Fibroblast of gingiva (primary cell): Measurements from ENCODE around the gene UGT1A9.
"Not testable (repeated sequence)": the region's sequence is repeated elsewhere in the genome, so short reads cannot be mapped to it uniquely, and the experiment has no call there.

Experiments
- DNase-seq: peaks from one replicate; pipeline ENCODE4 v3.0.0-alpha.2; 2011; ENCODE audit warnings: low read depth

UGT1A9 gene

DNA sequence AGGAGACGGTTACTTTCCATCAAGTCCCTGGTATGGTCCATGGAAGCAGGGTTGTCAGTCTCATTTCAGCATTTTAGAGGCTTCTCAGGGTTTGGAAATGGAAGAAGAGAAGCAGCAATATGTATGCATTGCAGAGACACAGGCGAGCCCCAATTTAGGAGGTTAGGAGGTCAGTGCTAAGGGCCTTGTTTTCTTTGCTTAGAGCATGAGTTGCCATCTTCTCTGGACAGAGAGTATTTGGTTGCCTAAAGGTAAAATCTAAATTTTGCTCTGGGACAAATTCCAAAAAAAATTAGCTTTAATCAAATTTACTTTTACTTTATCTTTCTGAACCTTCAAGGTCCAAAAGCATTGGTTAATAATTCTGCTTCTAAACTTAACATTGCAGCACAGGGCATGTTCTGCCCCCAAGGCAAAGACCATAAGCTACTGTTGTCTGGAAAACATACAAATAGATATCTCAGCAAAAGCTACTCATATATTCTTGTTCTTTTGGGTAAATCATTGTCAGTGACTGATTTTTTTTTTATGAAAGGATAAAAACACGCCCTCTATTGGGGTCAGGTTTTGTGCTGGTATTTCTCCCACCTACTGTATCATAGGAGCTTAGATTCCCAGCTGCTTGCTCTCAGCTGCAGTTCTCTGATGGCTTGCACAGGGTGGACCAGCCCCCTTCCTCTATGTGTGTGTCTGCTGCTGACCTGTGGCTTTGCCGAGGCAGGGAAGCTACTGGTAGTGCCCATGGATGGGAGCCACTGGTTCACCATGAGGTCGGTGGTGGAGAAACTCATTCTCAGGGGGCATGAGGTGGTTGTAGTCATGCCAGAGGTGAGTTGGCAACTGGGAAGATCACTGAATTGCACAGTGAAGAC, at the start of gene UGT1A9:
Gene UGT1A9 (plus strand): TSS at position 609 of the 872 bp plus-strand sequence. CDS start 37 bp downstream, at position 646.
- DNase-seq: no peak

DNA sequence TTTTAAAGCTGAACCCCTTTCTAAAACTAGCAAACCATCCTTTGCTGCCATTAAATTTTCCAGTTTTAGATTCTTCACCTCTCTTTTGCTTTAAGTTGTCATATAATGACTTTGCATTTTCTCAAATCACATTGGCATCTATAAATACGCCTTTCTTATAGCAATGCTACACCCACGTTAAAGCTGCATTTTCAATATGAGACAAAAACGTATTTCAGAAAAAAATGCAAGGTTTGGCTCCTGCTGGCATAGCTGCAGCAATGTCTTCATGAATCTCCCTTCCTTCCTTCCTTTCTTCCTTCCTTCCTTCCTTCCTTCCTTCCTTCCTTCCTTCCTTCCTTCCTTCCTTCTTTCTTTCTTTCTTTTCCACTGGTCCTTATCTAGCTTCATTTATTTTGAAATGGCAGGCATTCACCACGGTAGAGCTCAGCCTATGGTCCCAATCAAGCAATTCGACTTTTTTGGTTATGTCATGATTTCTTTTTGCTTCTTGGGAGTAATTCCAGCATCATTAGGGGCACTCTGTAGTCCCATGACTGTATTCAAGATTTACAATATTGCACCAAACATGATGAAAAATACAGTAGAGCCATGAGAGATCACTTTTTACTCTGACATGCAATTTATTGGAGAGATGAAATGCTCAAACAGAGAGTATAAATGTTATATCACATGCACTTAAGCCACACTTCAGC, 44.2 kb upstream of the UGT1A9 start:
- no peak for DNase-seq

DNA sequence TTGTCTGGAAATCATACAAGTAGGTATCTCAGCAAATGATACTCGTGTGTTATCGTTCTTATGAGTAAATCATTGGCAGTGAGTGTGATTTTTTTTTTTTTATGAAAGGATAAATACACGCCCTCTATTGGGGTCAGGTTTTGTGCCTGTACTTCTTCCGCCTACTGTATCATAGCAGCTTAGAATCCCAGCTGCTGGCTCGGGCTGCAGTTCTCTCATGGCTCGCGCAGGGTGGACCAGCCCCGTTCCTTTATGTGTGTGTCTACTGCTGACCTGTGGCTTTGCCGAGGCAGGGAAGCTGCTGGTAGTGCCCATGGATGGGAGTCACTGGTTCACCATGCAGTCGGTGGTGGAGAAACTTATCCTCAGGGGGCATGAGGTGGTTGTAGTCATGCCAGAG, 35.4 kb upstream of the UGT1A9 start, which contains the start of gene UGT1A10:
Gene UGT1A10 (plus strand): TSS at position 143 of the 400 bp plus-strand sequence. CDS start 75 bp downstream, at position 218.
- DNase-seq: not testable (repeated sequence)

DNA sequence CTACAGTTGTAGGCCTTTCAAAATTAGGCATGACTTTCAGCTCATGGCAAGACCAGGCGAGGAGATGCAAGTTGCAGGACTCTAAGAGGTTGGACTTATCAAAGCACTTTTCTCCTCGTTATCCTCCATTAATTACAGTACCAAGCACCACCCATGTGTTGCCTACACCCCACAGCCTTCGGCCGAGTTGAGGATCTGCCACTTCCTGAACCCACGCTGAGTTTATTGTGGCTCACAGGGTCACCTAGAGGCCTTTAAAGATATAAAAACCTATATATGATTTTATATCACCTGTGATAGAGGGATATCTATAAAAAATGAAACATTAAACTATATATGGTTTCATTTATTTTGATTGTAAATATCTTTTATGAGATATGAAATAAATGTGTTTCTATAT, 32.9 kb upstream of the UGT1A9 start:
- DNase-seq: no peak

DNA sequence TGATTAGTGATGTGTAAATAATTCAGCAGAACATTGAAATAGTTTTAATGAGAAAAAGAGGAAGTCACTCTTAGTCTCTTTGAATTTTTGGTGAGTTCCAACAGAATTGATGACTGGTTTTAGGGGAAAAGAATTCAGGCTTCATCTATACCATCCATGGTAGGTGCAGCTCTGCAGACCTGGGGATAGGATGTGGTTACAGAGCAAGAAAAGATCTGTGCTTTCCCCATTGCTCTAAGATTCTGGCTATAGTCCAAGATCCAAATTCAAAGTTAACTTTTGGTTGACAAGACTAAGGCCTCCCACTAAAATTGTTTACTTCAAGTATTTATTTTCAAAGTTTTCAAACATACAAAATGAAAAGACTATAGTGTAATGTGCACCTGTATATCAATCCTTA, 31.8 kb upstream of the UGT1A9 start:
- DNase-seq: no peak

DNA sequence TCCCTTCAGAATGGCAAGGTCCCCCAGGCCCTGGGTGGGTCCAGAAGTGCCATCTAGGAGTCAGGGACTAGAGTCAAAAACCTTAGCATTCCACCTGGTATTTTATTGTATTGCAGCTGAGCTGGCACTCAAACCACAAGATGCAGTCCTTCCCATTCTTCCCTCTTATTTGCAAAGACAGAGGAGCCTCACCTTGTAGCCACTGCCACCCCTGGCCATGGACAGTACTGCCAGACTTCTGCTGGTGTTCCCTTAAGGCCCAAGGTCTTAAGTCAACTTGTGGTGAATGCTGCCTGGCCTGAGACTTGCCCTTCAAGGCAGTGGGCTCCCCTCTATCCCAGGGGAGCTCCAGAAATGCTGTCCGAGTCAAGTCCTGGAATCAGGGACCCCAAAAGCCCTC, 28.6 kb upstream of the UGT1A9 start:
- no peak for DNase-seq

DNA sequence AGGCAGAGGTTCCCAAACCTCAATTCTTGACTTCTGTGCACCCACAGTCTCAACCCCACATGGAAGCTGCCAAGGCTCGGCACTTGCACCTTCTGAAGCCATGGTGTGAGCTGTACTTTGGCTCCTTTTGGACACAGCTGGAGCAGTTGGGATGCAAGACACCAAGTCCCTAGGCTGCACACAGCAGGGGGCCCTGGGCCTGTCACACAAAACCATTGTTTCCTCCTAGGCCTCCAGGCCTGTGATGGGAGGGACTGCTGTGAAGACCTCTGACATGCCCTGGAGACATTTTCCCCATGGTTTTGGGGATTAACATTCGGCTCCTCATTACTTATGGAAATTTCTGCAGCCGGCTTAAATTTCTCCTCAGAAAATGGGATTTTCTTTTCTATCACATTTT, 25.7 kb upstream of the UGT1A9 start:
- DNase-seq: not testable (repeated sequence)

DNA sequence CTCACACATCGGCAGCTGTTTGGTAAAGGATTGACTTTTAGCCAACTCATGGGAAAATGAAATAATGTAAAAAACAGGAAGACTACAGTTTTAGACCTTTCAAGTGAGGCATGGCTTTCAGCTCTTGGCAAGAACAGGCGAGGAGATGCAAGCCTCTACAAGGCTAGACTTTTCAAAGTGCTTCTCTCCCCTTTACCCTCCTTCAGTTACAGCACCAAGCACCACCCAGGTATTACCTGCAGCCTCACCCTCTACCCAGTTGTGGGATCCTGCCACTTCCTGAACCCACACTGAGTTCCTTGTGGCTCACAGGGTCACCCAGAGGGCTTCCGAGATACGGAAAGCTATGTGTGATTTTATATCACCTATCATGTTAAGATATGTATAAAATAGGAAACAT, 20.7 kb upstream of the UGT1A9 start:
- DNase-seq: no peak

DNA sequence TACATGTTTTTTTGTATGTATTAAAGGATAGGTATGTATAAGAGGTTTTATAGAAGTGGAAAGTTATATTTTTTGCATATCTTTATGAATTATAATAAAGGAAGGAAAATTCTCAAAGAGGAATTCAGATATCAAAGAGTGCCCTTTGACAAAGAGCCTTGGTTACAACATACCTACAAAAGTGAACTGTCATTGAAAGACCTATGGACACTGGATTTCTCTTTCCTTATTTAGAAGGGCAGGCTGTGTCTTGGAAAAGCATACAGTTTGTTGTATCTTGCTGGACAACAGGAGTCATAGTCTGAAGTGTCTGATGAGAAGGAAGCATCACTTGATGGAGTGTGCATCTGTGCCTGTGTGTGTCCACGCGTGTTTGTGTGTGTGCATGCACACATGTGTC, 20.3 kb upstream of the UGT1A9 start:
- DNase-seq: no peak

DNA sequence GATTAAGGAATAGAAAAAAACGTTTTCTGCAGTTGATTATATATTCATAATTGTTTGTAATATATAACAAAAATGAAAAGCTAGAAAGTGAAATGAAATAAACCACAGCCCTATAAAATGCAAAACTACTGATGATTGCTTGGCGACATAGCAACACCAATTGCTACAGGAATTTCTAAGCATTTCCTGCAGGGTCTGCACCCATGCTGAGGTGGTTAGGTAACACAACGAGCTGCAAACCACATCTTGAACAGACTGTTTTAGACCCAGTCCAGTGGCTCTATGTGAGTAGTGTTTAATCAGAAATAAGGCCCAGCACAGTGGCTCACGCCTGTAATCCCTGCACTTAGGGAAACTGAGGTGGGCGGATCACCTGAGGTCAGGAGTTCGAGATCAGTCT, 17.2 kb upstream of the UGT1A9 start:
- DNase-seq: no peak

DNA sequence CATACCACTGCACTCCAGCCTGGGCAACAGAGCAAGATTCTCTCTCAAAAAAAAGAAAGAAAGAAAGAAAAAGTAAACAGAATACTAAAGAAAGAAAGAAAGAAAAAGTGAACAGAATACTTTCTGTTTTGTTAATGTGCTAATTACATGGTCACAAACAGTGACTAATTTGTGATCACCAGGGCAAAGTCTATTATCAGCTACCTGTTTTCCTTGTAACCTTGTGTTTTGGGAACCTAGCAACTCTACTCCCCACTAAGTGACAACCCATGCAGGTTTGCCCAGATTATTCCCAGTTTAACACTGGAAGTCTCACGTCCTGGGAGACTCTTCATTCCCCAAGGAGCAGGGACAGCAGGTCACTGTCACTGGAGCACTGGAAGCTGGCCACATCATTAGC, 16.7 kb upstream of the UGT1A9 start:
- DNase-seq: no peak

DNA sequence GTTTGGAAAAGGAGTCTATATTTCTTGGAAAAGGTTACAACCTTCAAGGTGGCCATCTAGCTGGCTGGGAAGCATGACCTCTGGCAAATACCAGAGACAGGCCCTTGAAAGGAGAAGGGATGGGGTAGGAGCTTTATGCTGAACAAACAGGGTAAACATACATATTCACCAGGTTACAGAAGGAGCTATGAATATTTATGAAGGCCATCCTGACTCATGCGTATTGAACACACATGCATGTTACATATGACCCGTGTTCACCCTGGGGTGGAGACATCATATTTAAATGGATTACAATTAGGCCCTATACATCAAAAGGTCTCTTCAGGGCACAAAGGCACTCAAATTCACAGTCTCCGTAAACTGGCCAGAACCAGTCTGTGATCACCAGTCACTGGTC, 15.8 kb upstream of the UGT1A9 start:
- DNase-seq: not testable (repeated sequence)

DNA sequence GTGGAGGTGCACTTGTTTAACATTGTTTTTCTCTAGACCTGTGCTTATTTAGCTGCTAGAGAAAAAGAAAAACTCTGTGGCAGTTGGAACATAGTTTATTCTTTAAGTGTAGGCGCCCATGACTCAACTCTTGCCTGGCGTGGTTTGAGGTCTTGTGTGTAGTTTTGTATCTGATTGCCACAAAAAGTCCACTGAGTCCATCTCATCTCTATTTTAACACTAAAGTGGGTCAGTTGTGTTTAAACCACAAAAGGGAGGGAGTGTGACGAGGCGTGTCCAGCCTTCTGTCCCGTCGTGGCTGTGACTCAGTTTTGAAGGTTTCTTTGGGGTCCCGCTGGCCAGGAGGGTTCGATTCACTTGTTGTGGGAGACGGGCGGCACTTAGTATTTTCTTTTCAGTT, 15.3 kb upstream of the UGT1A9 start:
- no peak for DNase-seq

DNA sequence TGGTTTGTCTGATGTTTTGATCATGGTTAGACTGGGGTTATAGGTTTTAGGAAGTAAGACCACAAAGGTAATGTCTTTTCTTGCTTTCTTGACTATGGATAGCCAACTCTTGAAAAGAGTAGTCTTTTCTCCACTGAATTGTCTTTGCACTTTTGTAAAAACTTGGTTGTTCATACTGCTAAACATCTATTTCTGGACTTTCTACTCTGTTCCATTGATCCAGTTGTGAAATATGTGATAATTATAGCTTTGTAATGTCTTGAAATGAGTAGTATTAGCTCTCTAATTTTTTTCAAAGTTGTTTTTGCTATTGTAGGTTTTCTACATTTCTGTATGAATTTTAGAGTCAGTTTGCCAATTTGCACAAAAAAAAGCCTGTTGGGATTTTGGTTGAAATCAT, 13.1 kb upstream of the UGT1A9 start:
- DNase-seq: no peak

DNA sequence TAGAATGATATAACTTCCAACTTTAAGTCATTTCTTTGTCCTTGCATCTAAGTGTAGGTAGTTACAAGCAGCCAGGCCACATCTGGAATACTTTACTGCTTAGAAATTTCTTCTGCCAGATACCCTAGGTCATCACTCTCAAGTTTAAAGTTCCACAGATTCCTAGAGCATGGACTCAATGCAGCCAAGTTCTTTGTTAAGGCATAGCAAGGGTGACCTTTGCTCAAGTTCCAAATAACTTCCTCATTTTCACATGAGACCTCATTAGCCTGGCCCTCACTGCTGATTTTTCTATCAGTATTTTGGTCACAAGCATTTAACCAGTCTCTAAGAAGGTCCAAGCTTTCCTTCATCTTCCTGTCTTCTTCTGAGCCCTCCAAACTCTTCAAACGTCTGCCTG, 7.8 kb upstream of the UGT1A9 start:
- no peak for DNase-seq

DNA sequence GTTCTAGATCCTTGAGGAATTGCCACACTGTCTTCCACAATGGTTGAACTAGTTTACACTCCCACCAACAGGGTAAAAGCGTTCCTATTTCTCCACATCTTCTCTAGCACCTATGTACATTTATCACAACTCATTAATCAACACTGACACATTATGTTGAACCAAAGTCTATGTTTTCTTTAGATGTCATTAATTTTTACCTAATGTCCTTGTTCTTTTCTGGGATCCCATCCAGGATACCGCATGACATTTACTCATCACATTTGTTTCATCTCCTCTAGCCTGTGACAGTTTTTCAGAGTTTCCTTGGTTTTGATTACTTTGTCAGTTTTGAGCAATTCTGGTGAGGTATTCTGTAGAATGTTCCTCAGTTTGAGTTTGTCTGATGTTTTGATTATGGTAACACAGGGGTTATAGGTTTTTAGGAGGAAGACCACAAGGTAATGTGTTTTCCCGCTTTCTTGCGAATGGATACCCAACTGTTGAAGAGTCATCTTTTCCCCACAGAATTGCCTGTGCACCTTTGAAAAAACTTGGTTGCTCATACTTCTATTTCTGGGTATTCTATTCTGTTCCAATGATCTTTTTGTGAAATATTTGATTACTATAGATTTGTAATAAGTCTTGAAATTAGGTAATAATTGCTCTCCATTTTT, 3.0 kb upstream of the UGT1A9 start:
- no peak for DNase-seq

DNA sequence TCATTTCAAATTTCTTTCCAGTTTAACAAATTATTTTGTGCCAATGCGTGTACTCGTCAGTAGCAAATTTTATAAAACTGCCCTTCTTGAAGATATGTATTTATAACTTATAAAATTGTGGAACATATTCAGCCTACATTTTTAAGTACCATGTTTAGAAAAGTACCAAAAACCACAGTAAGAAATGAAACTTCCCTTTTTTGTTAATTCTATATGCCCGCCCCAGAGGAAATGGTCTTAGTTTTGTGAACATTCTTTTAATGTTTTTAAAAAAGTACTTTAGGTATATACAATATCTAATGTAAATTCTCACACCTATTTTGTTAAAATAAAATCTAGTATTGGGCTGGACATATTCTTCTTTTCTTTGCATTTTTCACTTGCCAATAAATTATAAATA, 1.2 kb downstream of the UGT1A9 start:
- DNase-seq: no peak

DNA sequence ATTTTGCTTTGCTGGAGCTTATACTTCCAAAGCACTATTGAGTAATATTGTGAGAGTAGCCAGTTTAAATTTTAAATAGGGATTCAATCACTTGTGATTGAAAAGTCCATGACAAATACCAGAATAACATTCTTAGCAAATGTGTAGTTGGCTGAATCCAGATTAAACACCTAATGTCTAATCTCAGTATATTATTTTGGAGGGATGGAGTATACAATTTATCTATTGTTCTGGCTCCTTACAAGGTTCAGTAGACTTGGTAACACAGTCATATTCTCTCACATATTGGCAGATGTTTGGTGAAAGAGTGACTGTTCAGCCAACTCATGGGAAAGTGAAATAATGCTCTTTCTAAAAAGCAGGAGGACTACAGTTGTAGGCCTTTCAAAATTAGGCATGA, 2.2 kb downstream of the UGT1A9 start:
- no peak for DNase-seq

DNA sequence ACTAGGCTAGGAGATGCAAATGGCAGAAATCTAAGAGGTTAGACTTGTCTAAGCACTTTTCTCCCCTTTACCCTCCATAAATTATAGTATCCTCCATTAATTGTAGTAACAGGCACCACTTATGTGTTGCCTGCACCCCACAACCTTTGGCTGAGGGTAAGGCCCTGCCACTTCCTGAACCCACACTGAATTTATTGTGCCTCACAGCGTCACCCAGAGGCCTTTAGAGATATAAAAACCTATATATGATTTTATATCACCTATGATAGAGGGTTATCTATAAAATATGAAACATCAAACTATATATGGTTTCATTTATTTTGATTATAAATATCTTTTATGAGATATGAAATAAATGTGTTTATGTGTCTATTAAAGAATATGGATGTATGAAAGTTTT, 2.6 kb downstream of the UGT1A9 start:
- DNase-seq: no peak

DNA sequence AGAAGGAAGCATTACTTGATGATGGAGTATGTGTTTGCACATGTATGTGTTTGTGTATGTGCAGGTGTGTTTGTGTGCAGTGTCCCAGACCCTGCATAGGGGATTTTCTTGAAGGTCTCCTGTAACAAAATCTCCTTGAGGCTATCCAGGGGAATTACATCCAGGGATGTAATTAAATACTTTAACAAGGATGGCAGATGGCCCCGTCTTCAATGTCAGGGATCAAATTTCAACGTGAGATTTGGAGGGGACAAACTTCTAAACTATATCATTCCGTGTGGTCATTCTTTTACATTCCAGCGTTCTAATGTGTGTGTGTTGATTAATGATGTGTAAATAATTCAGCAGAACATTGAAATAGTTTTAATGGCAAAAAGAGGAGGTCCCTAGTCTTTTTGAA, 3.3 kb downstream of the UGT1A9 start:
- DNase-seq: no peak

DNA sequence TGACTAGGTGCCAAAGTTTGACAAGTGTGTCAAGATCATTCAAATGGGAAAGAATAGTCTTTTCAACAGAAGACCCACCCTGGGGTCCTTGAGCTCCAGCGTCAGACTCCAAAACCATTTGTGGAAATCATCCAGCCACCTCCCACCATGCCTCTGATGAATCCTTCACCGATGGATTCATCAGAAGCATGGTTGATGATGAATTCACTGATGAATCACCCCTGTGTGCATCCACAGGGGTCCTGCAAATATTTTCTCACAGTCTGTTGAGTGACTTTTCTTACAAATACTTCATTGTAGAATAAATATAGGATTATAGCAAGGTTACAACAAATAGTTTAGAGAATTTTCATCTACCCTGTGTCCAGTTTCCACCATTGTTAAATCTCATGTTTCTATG, 4.3 kb downstream of the UGT1A9 start:
- DNase-seq: no peak

DNA sequence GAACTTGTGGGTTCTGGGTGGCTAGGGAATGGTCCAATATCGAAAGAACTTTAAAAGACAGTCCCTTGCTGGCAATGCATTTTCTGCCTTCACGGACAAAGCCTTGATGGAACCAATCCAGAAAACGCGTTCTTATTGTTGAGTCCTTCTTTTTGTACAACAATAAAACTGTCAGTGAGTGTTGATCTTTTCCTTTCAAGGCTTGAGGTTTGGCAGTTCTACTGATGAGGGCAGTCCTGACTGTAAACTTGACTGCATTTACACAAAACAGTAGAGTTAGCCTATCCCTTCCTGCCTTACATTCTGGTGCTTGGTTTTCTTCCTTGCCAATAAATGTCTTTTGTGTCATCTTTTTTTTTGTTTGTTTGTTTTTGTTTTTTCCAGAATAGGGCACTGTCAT, 7.5 kb downstream of the UGT1A9 start:
- DNase-seq: no peak
